T-cell (primary cell): ENCODE measurements around the gene MAP2K5. TPM values are rescaled to one million over a fixed set of nuclear protein-coding genes. Genes with fewer than 3 reads are reported as not detected.
"Not testable (repeated sequence)": the region's sequence is repeated elsewhere in the genome, so short reads cannot be mapped to it uniquely, and the experiment has no call there.

Experiments
- ATAC-seq, 4 experiments: fragments of 200-7000 bp in 3 of 4; fragments of 150-1000 bp in 1 of 4; cut with Tn5 transposase; replicated peaks in 1 of 4; 1 replicate in 3 of 4; 2 replicates in 1 of 4; pipeline ENCODE4 v1.10.0; 2021; ENCODE audit warnings: moderate library complexity in 3 of 4, mild to moderate bottlenecking in 2 of 4, moderate number of reproducible peaks in 1 of 4
- CTCF ChIA-PET, 2 donors: fragments of 300-600 bp; sonication (Branson Sonifier 250); formaldehyde crosslinking; loops; one replicate each; lab custom pipeline; 2022; ENCODE audit warnings: antibody characterized with exemption in 2 of 2; lab: Charles Lee
- POLR2A ChIA-PET, 2 donors: fragments of 300-600 bp; sonication (Branson Sonifier 250); formaldehyde crosslinking; loops; one replicate each; lab custom pipeline; 2022; ENCODE audit warnings: antibody characterized with exemption in 2 of 2; lab: Charles Lee
- DNase-seq, 35 experiments: peaks; one replicate each; pipeline versions ENCODE4 v3.0.0 to v3.0.0-alpha.2; 2013 to 2023
- H3K27ac ChIP-seq: one replicate; pipeline ENCODE4 v1.5.1; 2013; ENCODE audit warnings: low read length
- H3K27me3 ChIP-seq, 2 experiments: replicated peaks in 1 of 2; 1 replicate in 1 of 2; 2 replicates in 1 of 2; pipeline versions ENCODE4 v1.6.1 to v1.7.0; 2013; ENCODE audit warnings: low read length in 1 of 2, mixed read lengths in 1 of 2; ENCODE audit not compliant: control insufficient read depth in 2 of 2, insufficient read depth in 2 of 2; ENCODE audit errors: extremely low read depth in 1 of 2
- H3K36me3 ChIP-seq, 2 donors: 1 replicate in 1 of 2; 2 replicates in 1 of 2; pipeline versions ENCODE4 v1.6.1 to v1.7.0; 2013; ENCODE audit warnings: low read length in 1 of 2; ENCODE audit not compliant: control insufficient read depth in 2 of 2, insufficient read depth in 1 of 2; ENCODE audit errors: extremely low read depth in 1 of 2
- H3K4me1 ChIP-seq, 2 experiments: 1 replicate in 1 of 2; 2 replicates in 1 of 2; pipeline versions ENCODE4 v1.6.1 to v1.7.0; 2013; ENCODE audit warnings: low read length in 2 of 2, mixed read lengths in 1 of 2; ENCODE audit not compliant: insufficient read depth in 2 of 2, control insufficient read depth in 1 of 2; ENCODE audit errors: extremely low read depth in 1 of 2
- H3K4me3 ChIP-seq, 2 donors: 1 replicate in 1 of 2; 2 replicates in 1 of 2; pipeline versions ENCODE4 v1.5.1 to v1.7.0; 2013; ENCODE audit warnings: mild to moderate bottlenecking in 2 of 2, low read length in 1 of 2, moderate library complexity in 1 of 2; ENCODE audit not compliant: control insufficient read depth in 1 of 2; ENCODE audit errors: extremely low read depth in 1 of 2
- H3K9me3 ChIP-seq: 2 replicates; pipeline ENCODE4 v1.7.0; 2013
- H3K27ac Mint-ChIP-seq, 2 donors: one replicate each; pipeline ENCODE4 v1.8.0; 2020 to 2021; ENCODE audit warnings: mild to moderate bottlenecking in 2 of 2, mixed read lengths in 2 of 2
- H3K27me3 Mint-ChIP-seq, 2 donors: one replicate each; pipeline ENCODE4 v1.8.0; 2021 to 2022; ENCODE audit warnings: mixed read lengths in 2 of 2
- H3K36me3 Mint-ChIP-seq: one replicate; pipeline ENCODE4 v1.8.0; 2021; ENCODE audit warnings: mixed read lengths
- H3K4me1 Mint-ChIP-seq, 3 donors: one replicate each; pipeline ENCODE4 v1.8.0; 2020 to 2022; ENCODE audit warnings: mixed read lengths in 3 of 3, mild to moderate bottlenecking in 1 of 3
- H3K4me3 Mint-ChIP-seq, 3 donors: one replicate each; pipeline ENCODE4 v1.8.0; 2020 to 2022; ENCODE audit warnings: mild to moderate bottlenecking in 3 of 3, mixed read lengths in 3 of 3, moderate library complexity in 3 of 3
- H3K9me3 Mint-ChIP-seq, 3 donors: one replicate each; pipeline ENCODE4 v1.8.0; 2020 to 2022; ENCODE audit warnings: mixed read lengths in 3 of 3
- WGBS: methylation state at CpG from one replicate; pipeline ENCODE4 v1.1.5; 2013; ENCODE audit warnings: missing lambda C conversion rate; ENCODE audit not compliant: insufficient coverage; 5-methylcytosine and 5-hydroxymethylcytosine counted together
- total RNA-seq, 35 experiments: library from RNA in 6 of 35; stranded (reverse) in 6 of 35; fragments of 120-200 nt in 1 of 35; gene quantifications; one replicate each; pipeline versions ENCODE4 v1.2.1 to v1.2.4 and lab custom pipeline; 2013 to 2026

Gene MAP2K5
- total RNA-seq, 5 donors from 2014 or later (not counting 1 experiment from before 2014, with no cell fraction given), result 24.5 to 35.5 (median 28.5) TPM

DNA sequence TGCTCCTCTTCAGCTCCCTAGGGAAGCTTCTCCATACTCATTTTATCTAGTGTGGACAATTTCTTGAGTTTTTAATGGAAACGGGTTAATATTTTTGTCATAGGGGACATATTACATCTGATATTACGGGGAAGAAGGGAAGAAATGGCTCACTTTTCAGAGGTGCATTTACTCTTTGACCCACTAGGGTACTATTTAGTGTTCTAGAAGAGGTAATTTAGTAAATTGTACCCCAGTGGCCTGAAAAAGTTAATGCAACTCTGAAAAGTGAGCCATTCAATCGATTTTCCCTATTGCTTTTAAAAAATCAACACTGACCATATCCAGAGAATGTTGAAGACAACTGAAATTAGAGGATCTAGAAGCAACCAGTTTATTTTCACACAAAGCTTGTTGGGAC lies 71.2 kb downstream of the MAP2K5 start:
- Histone ChIP-seq H3K27me3 (no peaks in the 10 kb centered on the region), H3K36me3 (no peaks in the 10 kb centered on the region), H3K9me3 (no peaks in the 10 kb centered on the region), H3K4me3 (no peak overlapping the region), H3K27ac (no peak overlapping the region), H3K4me1 (no peaks in the 10 kb centered on the region)
- peaks cover 22% of the 10 kb centered on the region for H3K36me3 Mint-ChIP-seq
- ChIA-PET CTCF (interaction anchor here in 1 of 2 donors (1.4 kb wide), 1 partner anchor 12 kb away, joined by 4 read pairs; no protein-coding TSS in a partner anchor), POLR2A (no interaction called here)
- H3K27me3 Mint-ChIP-seq, result no peaks in the 10 kb centered on the region
- no peak overlapping the region for H3K27ac Mint-ChIP-seq
- H3K4me3 Mint-ChIP-seq, result no peak overlapping the region
- H3K9me3 Mint-ChIP-seq, result no peaks in the 10 kb centered on the region
- no peak for DNase-seq
- H3K4me1 Mint-ChIP-seq, result peaks cover 3 to 12% (median 8%) of the 10 kb centered on the region in 3 donors
- WGBS, result no CpG with 5 or more reads among the region's 3 CpGs
- ATAC-seq, result no peak

DNA sequence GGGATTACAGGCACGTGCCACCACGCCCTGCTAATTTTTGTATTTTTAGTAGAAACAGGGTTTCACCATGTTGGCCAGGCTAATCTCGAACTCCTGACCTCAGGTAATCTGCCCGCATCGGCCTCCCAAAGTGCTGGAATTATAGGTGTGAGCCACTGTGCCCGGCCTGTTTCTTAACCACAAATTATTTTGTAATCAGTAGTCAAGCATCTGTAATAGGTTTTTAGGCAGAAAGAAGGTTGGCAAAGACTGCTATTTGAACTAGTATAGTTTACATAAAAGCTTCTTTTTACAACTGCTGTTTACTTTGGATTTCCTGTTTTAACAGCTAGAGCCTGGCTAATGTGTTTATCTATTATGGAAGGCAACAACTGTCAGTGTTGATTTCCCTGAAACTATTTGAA lies 72.6 kb downstream of the MAP2K5 start:
- H3K27ac Mint-ChIP-seq, ATAC-seq, H3K27me3 ChIP-seq, H3K4me3 Mint-ChIP-seq, H3K4me3 ChIP-seq, H3K27me3 Mint-ChIP-seq, DNase-seq, H3K9me3 ChIP-seq, H3K9me3 Mint-ChIP-seq, POLR2A ChIA-PET, H3K27ac ChIP-seq, H3K4me1 ChIP-seq, H3K36me3 ChIP-seq: not testable (repeated sequence)
- CTCF ChIA-PET, result interaction anchor here in 1 of 2 donors (0.6 kb wide), 1 partner anchor 180 kb away, joined by 4 read pairs; no protein-coding TSS in a partner anchor
- WGBS, result no CpG with 5 or more reads among the region's 6 CpGs
- H3K36me3 Mint-ChIP-seq, result peaks cover 26% of the 10 kb centered on the region
- H3K4me1 Mint-ChIP-seq, result peaks cover 3 to 12% (median 8%) of the 10 kb centered on the region in 3 donors

DNA sequence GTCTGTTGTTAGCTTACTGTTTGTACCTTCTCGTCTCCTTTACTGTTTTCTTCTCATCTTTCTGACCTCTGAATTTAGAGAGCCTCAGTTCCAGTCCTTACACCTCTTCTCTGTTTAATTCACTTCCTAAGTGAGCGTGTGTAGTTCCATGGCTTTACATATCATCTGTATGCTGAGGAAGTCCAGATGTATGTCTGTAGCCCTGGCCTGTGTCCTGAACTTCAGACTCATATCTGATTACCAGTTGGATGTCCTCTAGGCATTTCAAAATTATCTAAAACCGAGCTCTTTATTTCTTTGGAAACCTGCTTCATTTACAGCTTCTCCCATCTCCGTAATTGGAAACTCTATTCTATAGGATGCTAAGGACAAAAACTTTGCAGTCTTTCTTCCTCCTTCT lies 75.8 kb downstream of the MAP2K5 start:
- H3K27ac Mint-ChIP-seq, result no peak overlapping the region
- no peaks in the 10 kb centered on the region for H3K27me3 Mint-ChIP-seq
- ATAC-seq (no peak), DNase-seq (no peak)
- peaks cover 28% of the 10 kb centered on the region for H3K36me3 Mint-ChIP-seq
- Histone ChIP-seq H3K27ac (no peak overlapping the region), H3K9me3 (no peaks in the 10 kb centered on the region), H3K4me3 (no peak overlapping the region), H3K36me3 (peaks cover 0 to 2% of the 10 kb centered on the region in 2 donors), H3K4me1 (no peaks in the 10 kb centered on the region), H3K27me3 (no peaks in the 10 kb centered on the region)
- ChIA-PET POLR2A (no interaction called here), CTCF (no interaction called here)
- H3K4me1 Mint-ChIP-seq, result no peaks in the 10 kb centered on the region
- no peak overlapping the region for H3K4me3 Mint-ChIP-seq
- no peaks in the 10 kb centered on the region for H3K9me3 Mint-ChIP-seq
- WGBS, result 0% methylated on average over 1 of the region's 4 CpGs

DNA sequence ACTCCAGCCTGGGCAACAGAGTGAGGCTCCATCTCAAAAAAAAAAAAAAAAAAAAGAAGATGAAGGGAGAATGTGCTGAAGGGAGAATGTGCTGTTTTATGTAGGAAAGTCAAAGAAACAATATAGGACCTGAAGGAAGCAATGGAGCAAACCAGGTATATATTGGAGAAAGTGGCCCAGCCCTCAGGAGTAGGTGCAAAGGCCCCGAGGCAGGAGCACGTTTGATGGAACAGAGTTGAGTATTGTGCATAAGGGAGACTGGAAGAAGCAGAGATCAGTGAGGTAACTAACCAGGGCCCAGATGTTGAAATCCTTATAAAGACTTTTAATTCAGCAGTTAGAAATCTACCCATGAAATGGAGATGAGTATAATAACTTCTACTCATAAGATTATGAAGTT lies 79.6 kb downstream of the MAP2K5 start:
- no peak overlapping the region for H3K4me3 ChIP-seq
- H3K27ac ChIP-seq, result no peak overlapping the region
- no peaks in the 10 kb centered on the region for H3K27me3 ChIP-seq
- ChIA-PET POLR2A (no interaction called here), CTCF (no interaction called here)
- no peaks in the 10 kb centered on the region for H3K9me3 Mint-ChIP-seq
- H3K27me3 Mint-ChIP-seq, result no peaks in the 10 kb centered on the region
- no peaks in the 10 kb centered on the region for H3K9me3 ChIP-seq
- H3K36me3 ChIP-seq, result peaks cover 0 to 2% of the 10 kb centered on the region in 2 donors
- no peak for ATAC-seq
- H3K36me3 Mint-ChIP-seq, result peaks cover 41% of the 10 kb centered on the region
- no peak overlapping the region for H3K27ac Mint-ChIP-seq
- H3K4me1 Mint-ChIP-seq, result no peaks in the 10 kb centered on the region
- H3K4me1 ChIP-seq, result no peaks in the 10 kb centered on the region
- WGBS, result 100% methylated on average over 1 of the region's 2 CpGs
- DNase-seq, result no peak
- H3K4me3 Mint-ChIP-seq, result no peak overlapping the region

DNA sequence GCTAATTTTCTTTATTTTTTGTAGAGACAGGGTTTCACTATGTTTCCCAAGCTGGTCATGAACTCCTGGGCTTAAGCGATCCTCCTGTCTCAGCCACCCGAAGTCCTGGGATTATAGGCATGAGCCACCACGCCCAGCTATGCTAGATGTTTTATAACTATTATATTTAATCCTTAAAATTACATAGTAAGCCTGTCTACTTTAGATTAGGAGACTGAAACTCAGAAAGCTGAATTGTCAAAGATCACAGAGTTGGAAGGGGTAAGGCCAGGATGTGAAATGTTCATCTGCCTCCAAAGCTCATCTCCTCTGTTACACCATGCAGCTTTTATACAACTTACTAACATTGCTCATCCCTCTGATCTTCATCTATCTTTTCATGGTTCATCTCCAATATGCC lies 89.8 kb downstream of the MAP2K5 start:
- H3K9me3 ChIP-seq, result no peaks in the 10 kb centered on the region
- no peak overlapping the region for H3K27ac ChIP-seq
- H3K36me3 ChIP-seq, result peaks cover 5 to 6% of the 10 kb centered on the region in 2 donors
- peaks cover 55% of the 10 kb centered on the region for H3K36me3 Mint-ChIP-seq
- H3K4me1 ChIP-seq, result no peaks in the 10 kb centered on the region
- DNase-seq, result no peak
- H3K4me1 Mint-ChIP-seq, result peaks cover 0 to 3% (median 0%) of the 10 kb centered on the region in 3 donors
- H3K27me3 ChIP-seq, result no peaks in the 10 kb centered on the region
- no peak overlapping the region for H3K4me3 Mint-ChIP-seq
- ChIA-PET CTCF (no interaction called here), POLR2A (no interaction called here)
- no peak overlapping the region for H3K27ac Mint-ChIP-seq
- ATAC-seq, result no peak
- no peaks in the 10 kb centered on the region for H3K27me3 Mint-ChIP-seq
- WGBS, result no CpG with 5 or more reads among the region's 3 CpGs
- H3K9me3 Mint-ChIP-seq, result no peaks in the 10 kb centered on the region
- no peak overlapping the region for H3K4me3 ChIP-seq

DNA sequence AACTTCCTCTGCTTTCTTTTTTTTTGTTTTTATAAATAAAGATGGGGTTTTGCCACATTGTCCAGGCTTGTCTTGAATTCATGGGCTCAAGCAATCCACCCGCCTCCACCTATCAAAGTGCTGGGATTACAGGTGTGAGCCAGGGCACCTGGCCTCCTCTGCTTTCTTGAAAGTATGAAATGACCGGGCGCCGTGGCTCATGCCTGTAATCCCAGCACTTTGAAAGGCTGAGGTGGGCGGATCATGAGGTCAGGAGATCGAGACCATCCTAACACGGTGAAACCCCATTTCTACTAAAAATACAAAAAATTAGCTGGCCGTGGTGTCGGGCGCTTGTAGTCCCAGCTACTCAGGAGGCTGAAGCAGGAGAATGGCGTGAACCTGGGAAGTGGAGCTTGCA lies 93.4 kb downstream of the MAP2K5 start:
- H3K36me3 Mint-ChIP-seq, result peaks cover 65% of the 10 kb centered on the region
- ATAC-seq, H3K9me3 ChIP-seq, CTCF ChIA-PET, DNase-seq, H3K27me3 Mint-ChIP-seq, H3K27ac Mint-ChIP-seq, H3K4me1 Mint-ChIP-seq, POLR2A ChIA-PET, H3K27ac ChIP-seq, H3K36me3 ChIP-seq, H3K27me3 ChIP-seq, H3K4me1 ChIP-seq, H3K9me3 Mint-ChIP-seq, H3K4me3 Mint-ChIP-seq, H3K4me3 ChIP-seq: not testable (repeated sequence)
- WGBS, result 78% methylated on average over 3 of the region's 11 CpGs

DNA sequence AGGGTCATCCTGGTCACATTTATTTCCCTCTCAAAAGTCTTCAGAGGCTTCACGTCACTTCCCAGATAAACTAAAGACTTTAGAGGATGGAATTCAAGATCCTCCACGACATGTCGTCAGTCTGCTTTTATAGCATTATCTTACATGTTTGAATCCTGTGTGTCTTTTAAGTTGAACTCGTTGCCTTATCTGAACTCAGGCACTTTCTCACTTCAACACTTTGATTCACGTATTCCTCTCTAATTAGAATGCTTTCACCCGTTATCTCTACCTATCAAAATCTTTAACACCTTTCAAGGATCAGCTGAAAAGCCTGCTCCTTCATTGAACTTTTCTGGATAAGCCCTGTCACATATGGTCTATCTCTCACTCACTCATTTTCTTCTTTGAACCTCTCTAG lies 97.1 kb downstream of the MAP2K5 start:
- peaks cover 60% of the 10 kb centered on the region for H3K36me3 Mint-ChIP-seq
- Histone ChIP-seq H3K27me3 (no peaks in the 10 kb centered on the region), H3K4me3 (no peak overlapping the region), H3K36me3 (peaks cover 0 to 4% of the 10 kb centered on the region in 2 donors), H3K27ac (no peak overlapping the region), H3K9me3 (no peaks in the 10 kb centered on the region), H3K4me1 (no peaks in the 10 kb centered on the region)
- H3K4me1 Mint-ChIP-seq, result peaks cover 0 to 3% (median 0%) of the 10 kb centered on the region in 3 donors
- ChIA-PET CTCF (no interaction called here), POLR2A (no interaction called here)
- H3K9me3 Mint-ChIP-seq, result no peaks in the 10 kb centered on the region
- H3K27ac Mint-ChIP-seq, result no peak overlapping the region
- ATAC-seq, result no peak
- WGBS, result 100% methylated on average over 4 of the region's 6 CpGs
- DNase-seq, result no peak
- H3K4me3 Mint-ChIP-seq, result no peak overlapping the region
- no peaks in the 10 kb centered on the region for H3K27me3 Mint-ChIP-seq
